Epithelial cell of prostate (primary cell): ENCODE measurements around the gene DLG2.

Experiments
- DNase-seq: peaks from one replicate; pipeline ENCODE4 v3.0.0-alpha.2; 2011; ENCODE audit warnings: low read depth, low spot score
- H3K27ac ChIP-seq: fragments of 450-650 bp; 2 replicates; pipeline ENCODE4 v1.5.1; 2017; ENCODE audit warnings: mild to moderate bottlenecking

Gene DLG2

GRCh38 chr11:85575388-85575787, 51.8 kb downstream of the DLG2 start:
- no peak overlapping the region for H3K27ac ChIP-seq
- DNase-seq = no peak

GRCh38 chr11:85572056-85572455, 55.1 kb downstream of the DLG2 start:
- no peak overlapping the region for H3K27ac ChIP-seq
- no peak for DNase-seq

GRCh38 chr11:85569525-85569924, 57.6 kb downstream of the DLG2 start:
- no peak for DNase-seq
- H3K27ac ChIP-seq = no peak overlapping the region

- no peak overlapping the region for H3K27ac ChIP-seq
Observed at GRCh38 chr11:85558411-85558810, 68.7 kb downstream of the DLG2 start.

GRCh38 chr11:85551881-85552280, 75.3 kb downstream of the DLG2 start:
- DNase-seq = no peak
- no peak overlapping the region for H3K27ac ChIP-seq

More at GRCh38 chr11:85558411-85558810, 68.7 kb downstream of the DLG2 start:
- no peak for DNase-seq

- no peak overlapping the region for H3K27ac ChIP-seq
- no peak for DNase-seq
Observed at GRCh38 chr11:85541683-85542082, 85.5 kb downstream of the DLG2 start.

- DNase-seq = no peak
- no peak overlapping the region for H3K27ac ChIP-seq
Observed at GRCh38 chr11:85540635-85541205, 86.4 kb downstream of the DLG2 start.

- no peak overlapping the region for H3K27ac ChIP-seq
- DNase-seq = no peak
Observed at GRCh38 chr11:85540181-85540580, 87.0 kb downstream of the DLG2 start.

- no peak overlapping the region for H3K27ac ChIP-seq
- DNase-seq = no peak
Observed at GRCh38 chr11:85539740-85540139, 87.4 kb downstream of the DLG2 start.

GRCh38 chr11:85539029-85539689, 88.0 kb downstream of the DLG2 start:
- no peak overlapping the region for H3K27ac ChIP-seq
- DNase-seq = no peak

- no peak for DNase-seq
- H3K27ac ChIP-seq = no peak overlapping the region
Observed at GRCh38 chr11:85536438-85536837, 90.7 kb downstream of the DLG2 start.

GRCh38 chr11:85534806-85535205, 92.3 kb downstream of the DLG2 start:
- H3K27ac ChIP-seq = no peak overlapping the region
- no peak for DNase-seq

GRCh38 chr11:85531191-85531897, 95.8 kb downstream of the DLG2 start:
- H3K27ac ChIP-seq = no peak overlapping the region
- no peak for DNase-seq

- DNase-seq = no peak
- H3K27ac ChIP-seq = no peak overlapping the region
Observed at GRCh38 chr11:85530634-85531033, 96.5 kb downstream of the DLG2 start.

- H3K27ac ChIP-seq = no peak overlapping the region
- DNase-seq = no peak
Observed at GRCh38 chr11:85526564-85526963, 100.6 kb downstream of the DLG2 start.

- no peak overlapping the region for H3K27ac ChIP-seq
- no peak for DNase-seq
Observed at GRCh38 chr11:85525686-85526085, 101.5 kb downstream of the DLG2 start.

- no peak for DNase-seq
- H3K27ac ChIP-seq = no peak overlapping the region
Observed at GRCh38 chr11:85517272-85517671, 109.9 kb downstream of the DLG2 start.

- no peak for DNase-seq
- no peak overlapping the region for H3K27ac ChIP-seq
Observed at GRCh38 chr11:85495918-85496317, 131.2 kb downstream of the DLG2 start.

GRCh38 chr11:85494396-85494795, 132.7 kb downstream of the DLG2 start:
- H3K27ac ChIP-seq = no peak overlapping the region

GRCh38 chr11:85485902-85486301, 141.2 kb downstream of the DLG2 start:
- no peak for DNase-seq
- no peak overlapping the region for H3K27ac ChIP-seq

More at GRCh38 chr11:85494396-85494795, 132.7 kb downstream of the DLG2 start:
- no peak for DNase-seq

GRCh38 chr11:85483861-85484260, 143.3 kb downstream of the DLG2 start:
- no peak for DNase-seq
- no peak overlapping the region for H3K27ac ChIP-seq

- no peak for DNase-seq
- H3K27ac ChIP-seq = no peak overlapping the region
Observed at GRCh38 chr11:85481862-85482261, 145.3 kb downstream of the DLG2 start.
